ENCODE measurements around the gene ZNF350. TPM values are rescaled to one million over a fixed set of nuclear protein-coding genes. Genes with fewer than 3 reads are reported as not detected.

The ZNF350 gene
- total and polyA plus RNA-seq, 2 donors (not counting 1 experiment from before 2014, with no cell fraction given): 7.7 to 16.5 TPM

- H3K4me1 ChIP-seq (ENCODE audit: control insufficient read depth, extremely low read depth, insufficient read depth, low read length): no peaks in the 10 kb centered on the region
- H3K9ac ChIP-seq (ENCODE audit: insufficient read depth, low read length): no peak overlapping the region
- no peak for DNase-seq (ENCODE audit: low read depth in 2 of 2)
- peaks cover 4% of the 10 kb centered on the region for H3K79me2 ChIP-seq (ENCODE audit: control insufficient read depth, insufficient read depth, low read length)
- no peaks in the 10 kb centered on the region for H3K36me3 ChIP-seq (ENCODE audit: control insufficient read depth, insufficient read depth, low read length)
- H3K4me3 ChIP-seq (replicated peaks in 1 of 4; ENCODE audit: control extremely low read depth in 1 of 4, insufficient read depth in 1 of 4, low read depth in 3 of 4, low read length in 4 of 4): no peak overlapping the region
- no peaks in the 10 kb centered on the region for H4K20me1 ChIP-seq (ENCODE audit: control insufficient read depth, extremely low read depth, insufficient read depth, low read length)
- no peak overlapping the region for H3K4me2 ChIP-seq (ENCODE audit: extremely low read depth, insufficient read depth, low read length)
- no peaks in the 10 kb centered on the region for H3K27me3 ChIP-seq (ENCODE audit: control insufficient read depth, insufficient read depth, low read length)
- H3K9me3 ChIP-seq (ENCODE audit: control insufficient read depth, insufficient read depth, low read depth, low read length): no peaks in the 10 kb centered on the region
- H2AFZ ChIP-seq (ENCODE audit: low read length): no peak overlapping the region
- TF ChIP-seq CTCF (conservative IDR thresholded peaks at IDR 0.05 in 1 of 2, IDR thresholded peaks at IDR 0.05 in 1 of 2; ENCODE audit: low read depth in 1 of 2, low read length in 2 of 2): no peak
- TF ChIP-seq EZH2 (IDR thresholded peaks at IDR 0.05; ENCODE audit: low read length, missing control alignments): no peak
- no peak overlapping the region for H3K27ac ChIP-seq (ENCODE audit: insufficient read depth, low read length)
Measured at GRCh38 chr19:51980116-51980736, 6.4 kb downstream of the ZNF350 start.

GRCh38 chr19:51978882-51979281 is 7.8 kb downstream of the ZNF350 start:
- DNase-seq (ENCODE audit: low read depth in 2 of 2): no peak
- no peaks in the 10 kb centered on the region for H3K9me3 ChIP-seq (ENCODE audit: control insufficient read depth, insufficient read depth, low read depth, low read length)
- no peak overlapping the region for H3K4me2 ChIP-seq (ENCODE audit: extremely low read depth, insufficient read depth, low read length)
- no peaks in the 10 kb centered on the region for H3K27me3 ChIP-seq (ENCODE audit: control insufficient read depth, insufficient read depth, low read length)
- H3K4me1 ChIP-seq (ENCODE audit: control insufficient read depth, extremely low read depth, insufficient read depth, low read length): no peaks in the 10 kb centered on the region
- TF ChIP-seq CTCF (conservative IDR thresholded peaks at IDR 0.05 in 1 of 2, IDR thresholded peaks at IDR 0.05 in 1 of 2; ENCODE audit: low read depth in 1 of 2, low read length in 2 of 2): no peak
- no peak for TF ChIP-seq EZH2 (IDR thresholded peaks at IDR 0.05; ENCODE audit: low read length, missing control alignments)
- peaks cover 2% of the 10 kb centered on the region for H3K79me2 ChIP-seq (ENCODE audit: control insufficient read depth, insufficient read depth, low read length)
- no peak overlapping the region for H3K27ac ChIP-seq (ENCODE audit: insufficient read depth, low read length)
- no peaks in the 10 kb centered on the region for H3K36me3 ChIP-seq (ENCODE audit: control insufficient read depth, insufficient read depth, low read length)
- no peak overlapping the region for H3K4me3 ChIP-seq (replicated peaks in 1 of 4; ENCODE audit: control extremely low read depth in 1 of 4, insufficient read depth in 1 of 4, low read depth in 3 of 4, low read length in 4 of 4)
- no peaks in the 10 kb centered on the region for H4K20me1 ChIP-seq (ENCODE audit: control insufficient read depth, extremely low read depth, insufficient read depth, low read length)
- no peak overlapping the region for H3K9ac ChIP-seq (ENCODE audit: insufficient read depth, low read length)
- H2AFZ ChIP-seq (ENCODE audit: low read length): no peak overlapping the region

GRCh38 chr19:51977346-51977745 is 9.3 kb downstream of the ZNF350 start:
- Histone ChIP-seq H3K36me3 (ENCODE audit: control insufficient read depth, insufficient read depth, low read length) (no peaks in the 10 kb centered on the region), H4K20me1 (ENCODE audit: control insufficient read depth, extremely low read depth, insufficient read depth, low read length) (no peaks in the 10 kb centered on the region), H3K4me2 (ENCODE audit: extremely low read depth, insufficient read depth, low read length) (no peak overlapping the region)

More at GRCh38 chr19:51977346-51977745, 9.3 kb downstream of the ZNF350 start:
- Histone ChIP-seq H3K4me3 (replicated peaks in 1 of 4; ENCODE audit: control extremely low read depth in 1 of 4, insufficient read depth in 1 of 4, low read depth in 3 of 4, low read length in 4 of 4) (no peak overlapping the region), H3K79me2 (ENCODE audit: control insufficient read depth, insufficient read depth, low read length) (peaks cover 2% of the 10 kb centered on the region), H3K9ac (ENCODE audit: insufficient read depth, low read length) (no peak overlapping the region), H3K9me3 (ENCODE audit: control insufficient read depth, insufficient read depth, low read depth, low read length) (no peaks in the 10 kb centered on the region), H3K27me3 (ENCODE audit: control insufficient read depth, insufficient read depth, low read length) (no peaks in the 10 kb centered on the region), H3K27ac (ENCODE audit: insufficient read depth, low read length) (no peak overlapping the region), H3K4me1 (ENCODE audit: control insufficient read depth, extremely low read depth, insufficient read depth, low read length) (no peaks in the 10 kb centered on the region), H2AFZ (ENCODE audit: low read length) (no peak overlapping the region)
- no peak for TF ChIP-seq EZH2 (IDR thresholded peaks at IDR 0.05; ENCODE audit: low read length, missing control alignments)
- no peak for TF ChIP-seq CTCF (conservative IDR thresholded peaks at IDR 0.05 in 1 of 2, IDR thresholded peaks at IDR 0.05 in 1 of 2; ENCODE audit: low read depth in 1 of 2, low read length in 2 of 2)
- no peak for DNase-seq (ENCODE audit: low read depth in 2 of 2)

Data from fibroblast of lung (primary cell).